Adrenal gland (tissue), 12 donors: Measurements from ENCODE around the gene MAX. TPM values are rescaled to one million over a fixed set of nuclear protein-coding genes. Genes with fewer than 3 reads are reported as not detected.
"Not testable (repeated sequence)": the region's sequence is repeated elsewhere in the genome, so short reads cannot be mapped to it uniquely, and the experiment has no call there.

ENCODE experiments used
- DNase-seq, 7 donors: peaks; one replicate each; pipeline ENCODE4 v3.0.0-alpha.2; 2019 to 2020
- H3K27ac ChIP-seq, 5 donors: fragments of 200-600 bp; sonication (generic) in 4 of 5; 1 replicate in 3 of 5; 2 replicates in 2 of 5; pipeline versions ENCODE4 v1.5.1 to v1.8.0; 2016 to 2020; ENCODE audit warnings: mild to moderate bottlenecking in 1 of 5
- H3K27me3 ChIP-seq: fragments of 200-600 bp; 2 replicates; pipeline ENCODE4 v1.8.0; 2021
- H3K36me3 ChIP-seq, 2 donors: fragments of 200-600 bp; replicated peaks in 1 of 2; 1 replicate in 1 of 2; 2 replicates in 1 of 2; pipeline versions ENCODE4 v1.5.1 to v1.8.0; 2018 to 2022
- H3K4me1 ChIP-seq, 2 donors: fragments of 200-600 bp; replicated peaks in 1 of 2; 1 replicate in 1 of 2; 2 replicates in 1 of 2; pipeline versions ENCODE4 v1.5.1 to v1.8.0; 2018 to 2021
- H3K4me3 ChIP-seq, 4 donors: fragments of 200-600 bp; sonication (generic) in 3 of 4; one replicate each; pipeline ENCODE4 v1.5.1; 2016 to 2018
- H3K9me3 ChIP-seq, 3 donors: fragments of 200-600 bp; sonication (generic) in 1 of 3; replicated peaks in 1 of 3; 1 replicate in 2 of 3; 2 replicates in 1 of 3; pipeline versions ENCODE4 v1.5.1 to v1.8.0; 2016 to 2021
- CTCF ChIP-seq, 6 experiments: fragments of 450-650 bp in 4 of 6; fragments of 200-600 bp in 2 of 6; sonication (generic) in 1 of 6; IDR thresholded peaks; 1 replicate in 5 of 6; 2 replicates in 1 of 6; pipeline versions ENCODE4 v1.5.1 to v1.8.0; 2016 to 2021; ENCODE audit warnings: antibody characterized with exemption in 6 of 6, mild to moderate bottlenecking in 2 of 6, moderate library complexity in 1 of 6
- POLR2A ChIP-seq, 2 donors: fragments of 450-650 bp; IDR thresholded peaks; one replicate each; pipeline ENCODE4 v1.6.1; 2017; ENCODE audit warnings: antibody characterized with exemption in 2 of 2, mild to moderate bottlenecking in 2 of 2, moderate library complexity in 1 of 2
- WGBS, 4 donors: extraction: QIAGEN DNeasy Blood & Tissue Kit in 2 of 4; methylation state at CpG; one replicate each; pipeline versions ENCODE4 v1.1.5 to v1.1.7; 2013 to 2017; 5-methylcytosine and 5-hydroxymethylcytosine counted together
- intact Hi-C, 2 donors: fragments of 100-400 bp; cut with DNase I; formaldehyde crosslinking; loops; one replicate each; pipeline versions ENCODE4 v1.14.1 to v1.15.0; 2022 to 2023
- polyA plus RNA-seq, 3 donors: library from polyadenylated mRNA; stranded (reverse); fragments of 200-250 nt in 2 of 3; fragments of 350-450 nt in 1 of 3; fragmentation: Illumina TruSeq in 1 of 3; extraction: RNeasy Lipid Tissue Mini Kit (QIAGEN cat#74804) in 1 of 3; gene quantifications; one replicate each; pipeline ENCODE4 v1.2.3, GENCODE V29; 2013 to 2014
- total RNA-seq, 9 donors: library from RNA; depleted of rRNA in 4 of 9; stranded (reverse); fragments of >200 nt in 4 of 9; fragments of 120-200 nt in 1 of 9; fragmentation: NEBNext Ultra II Directional in 1 of 9; extraction: Animal tissue kit (Norgen Biotek cat#: 25700) in 1 of 9; gene quantifications; one replicate each; pipeline versions ENCODE4 v1.1.0 to v1.2.4, GENCODE V29; 2013 to 2023
- donor health status: healthy with polysubstance abuse.
- donor health status: Bipolar disorder and iron deficiency.
- donor health status: DM: yes; HTN: yes; CAD: no.
- donor health status: DM: no; HTN: no; CAD: no.
- donor health status: DM: no; HTN: no; CAD: no.
- donor health status: DM: yes; HTN: yes; CAD: no.

The MAX gene
- total and polyA plus RNA-seq, 12 donors = 31.5 to 114 (median 55.2) TPM

- Histone ChIP-seq H3K27me3 (no peaks in the 10 kb centered on the region), H3K27ac (no peak overlapping the region), H3K36me3 (peaks cover 0 to 61% of the 10 kb centered on the region in 2 donors), H3K4me1 (peaks cover 19 to 33% of the 10 kb centered on the region in 2 donors), H3K9me3 (no peaks in the 10 kb centered on the region), H3K4me3 (no peak overlapping the region)
- TF ChIP-seq POLR2A (IDR thresholded peaks at IDR 0.05) = no peak
- no peak for TF ChIP-seq CTCF (IDR thresholded peaks at IDR 0.05)
- DNase-seq = no peak
- 91 to 95% (median 93%) methylated on average over 2 of the region's 2 CpGs for WGBS, 4 donors
- intact Hi-C loops = no loop called here
These were observed 10.0 kb downstream of the MAX start for GRCh38 chr14:65092349-65092748.

GRCh38 chr14:65087835-65088234 is 14.5 kb downstream of the MAX start:
- intact Hi-C loops, H3K9me3 ChIP-seq, H3K27me3 ChIP-seq, DNase-seq, H3K27ac ChIP-seq, H3K4me3 ChIP-seq: not testable (repeated sequence)
- Histone ChIP-seq H3K36me3 (peaks cover 0 to 71% of the 10 kb centered on the region in 2 donors), H3K4me1 (peaks cover 0 to 24% of the 10 kb centered on the region in 2 donors)
- WGBS, 4 donors = 87 to 98% (median 95%) methylated on average over 8 of the region's 8 CpGs

DNA sequence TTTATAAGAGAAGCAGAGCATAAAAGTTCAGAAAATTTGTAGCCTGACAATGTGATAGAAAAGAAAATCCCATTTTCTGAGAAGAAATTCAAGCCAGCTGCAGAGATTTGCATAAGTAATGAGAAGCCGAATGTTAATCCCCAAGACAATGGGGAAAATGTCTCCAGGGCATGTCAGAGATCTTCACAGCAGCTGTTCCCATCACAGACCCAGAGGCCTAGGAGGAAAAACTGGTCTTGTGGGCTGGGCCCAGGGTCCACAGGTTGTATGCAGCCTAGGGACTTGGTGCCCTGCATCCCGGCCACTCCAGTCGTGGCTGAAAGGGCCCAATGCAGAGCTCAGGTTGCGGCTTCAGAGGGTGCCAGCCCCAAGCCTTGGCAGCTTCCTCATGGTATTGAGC is 15.6 kb downstream of the MAX start:
- H3K27ac ChIP-seq, H3K4me3 ChIP-seq, DNase-seq, H3K27me3 ChIP-seq, intact Hi-C loops, H3K9me3 ChIP-seq: not testable (repeated sequence)
- 90 to 96% (median 96%) methylated on average over 2 to 4 of the region's 4 CpGs for WGBS, 4 donors
- peaks cover 1 to 26% of the 10 kb centered on the region in 2 donors for H3K4me1 ChIP-seq
- H3K36me3 ChIP-seq = peaks cover 0 to 63% of the 10 kb centered on the region in 2 donors

GRCh38 chr14:65084554-65085505 is 17.5 kb downstream of the MAX start:
- 76 to 88% (median 82%) methylated on average over 6 of the region's 6 CpGs for WGBS, 4 donors
- DNase-seq = no peak
- Histone ChIP-seq H3K4me1 (peaks cover 10 to 38% of the 10 kb centered on the region in 2 donors), H3K9me3 (no peaks in the 10 kb centered on the region), H3K27ac (no peak overlapping the region), H3K27me3 (no peaks in the 10 kb centered on the region), H3K4me3 (no peak overlapping the region), H3K36me3 (peaks cover 0 to 47% of the 10 kb centered on the region in 2 donors)
- intact Hi-C loops = no loop called here
- TF ChIP-seq POLR2A (IDR thresholded peaks at IDR 0.05) (no peak), CTCF (IDR thresholded peaks at IDR 0.05) (no peak)

DNA sequence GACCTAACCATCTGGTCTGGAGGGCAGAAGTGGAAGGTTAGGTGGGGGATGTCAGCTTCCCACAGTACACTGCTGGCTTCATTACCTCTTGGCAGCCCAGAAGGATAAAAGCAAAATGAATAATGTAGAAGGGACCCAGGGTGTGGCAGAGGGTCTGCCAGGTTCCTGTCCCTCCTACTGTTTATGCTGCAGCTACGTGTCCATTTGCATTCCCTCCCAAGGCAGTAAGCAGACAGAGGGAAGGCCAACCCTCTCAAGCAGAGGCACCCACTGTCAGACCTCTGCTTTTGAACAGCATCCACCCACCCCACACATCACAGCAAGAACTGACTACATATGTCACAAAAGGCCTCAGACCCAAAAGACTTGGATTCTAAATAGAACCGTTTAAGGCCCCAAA is 19.4 kb downstream of the MAX start:
- intact Hi-C loops = no loop called here
- 75 to 93% (median 82%) methylated on average over 2 of the region's 2 CpGs for WGBS, 4 donors
- DNase-seq = no peak
- Histone ChIP-seq H3K36me3 (peaks cover 0 to 39% of the 10 kb centered on the region in 2 donors), H3K27me3 (no peaks in the 10 kb centered on the region), H3K9me3 (no peaks in the 10 kb centered on the region), H3K4me3 (no peak overlapping the region), H3K27ac (peak overlapping the region in 1 of 5 donors; percentile 23), H3K4me1 (peaks cover 10 to 44% of the 10 kb centered on the region in 2 donors)
- no peak for TF ChIP-seq CTCF (IDR thresholded peaks at IDR 0.05)
- no peak for TF ChIP-seq POLR2A (IDR thresholded peaks at IDR 0.05)
